ENCODE measurements around the gene SH3GL3.

The SH3GL3 gene

DNA sequence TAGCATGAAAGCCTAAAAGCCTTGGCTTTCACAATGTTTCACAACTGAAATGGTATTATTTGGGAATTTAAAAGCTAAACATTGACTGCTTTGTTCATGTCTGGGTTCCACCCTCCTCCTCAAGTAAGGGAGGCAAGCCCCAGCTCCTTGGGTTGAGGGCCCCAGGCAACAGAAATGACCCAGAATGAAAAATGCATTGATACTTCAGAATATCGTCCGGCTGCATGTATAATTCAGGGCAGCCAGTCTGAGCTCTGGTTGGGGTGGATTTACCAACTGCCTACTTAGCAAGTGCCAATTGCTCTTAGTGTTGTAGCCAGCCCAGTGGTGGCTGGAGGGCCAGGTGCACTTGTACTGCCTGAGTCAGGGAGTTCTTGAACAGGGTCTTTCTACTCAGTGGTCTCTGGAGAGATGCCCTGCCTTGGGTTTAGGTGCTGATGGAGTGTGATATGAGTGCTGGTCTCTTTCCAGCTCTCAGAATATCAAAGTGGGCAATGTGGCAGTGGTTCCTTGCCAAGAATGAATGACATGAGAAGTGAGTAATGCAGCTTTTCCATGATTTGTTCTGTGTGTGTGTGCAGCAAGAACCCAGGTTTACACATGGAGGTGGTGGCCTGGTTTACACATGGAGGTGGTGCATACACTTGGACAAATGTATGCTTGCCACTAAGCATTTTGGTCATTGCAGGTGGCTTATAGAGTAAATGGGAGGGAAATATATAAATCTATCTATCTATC, 165.9 kb downstream of the SH3GL3 start:
- DNase-seq (ENCODE audit: low read depth in 3 of 3), result no peak

DNA sequence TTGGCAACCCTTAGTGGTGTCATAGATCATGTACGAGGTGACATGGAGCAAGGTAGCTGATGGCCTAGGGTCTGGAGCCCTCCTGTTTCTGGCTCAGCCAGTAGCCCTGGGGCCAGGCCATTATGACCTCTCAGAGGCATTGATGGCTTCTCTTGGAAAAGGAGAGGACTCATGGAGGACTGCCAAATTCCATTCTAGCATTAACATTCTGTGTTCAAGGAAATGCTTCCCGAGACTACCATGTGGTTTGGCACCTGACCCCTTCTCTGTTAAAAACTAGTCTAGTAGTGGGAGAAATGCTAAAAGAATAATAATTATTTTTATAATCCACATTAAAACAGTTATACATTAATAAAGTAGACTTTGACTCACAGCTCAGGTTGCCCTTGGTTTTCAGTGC, 166.6 kb downstream of the SH3GL3 start:
- no peak for DNase-seq (ENCODE audit: low read depth in 3 of 3)

DNA sequence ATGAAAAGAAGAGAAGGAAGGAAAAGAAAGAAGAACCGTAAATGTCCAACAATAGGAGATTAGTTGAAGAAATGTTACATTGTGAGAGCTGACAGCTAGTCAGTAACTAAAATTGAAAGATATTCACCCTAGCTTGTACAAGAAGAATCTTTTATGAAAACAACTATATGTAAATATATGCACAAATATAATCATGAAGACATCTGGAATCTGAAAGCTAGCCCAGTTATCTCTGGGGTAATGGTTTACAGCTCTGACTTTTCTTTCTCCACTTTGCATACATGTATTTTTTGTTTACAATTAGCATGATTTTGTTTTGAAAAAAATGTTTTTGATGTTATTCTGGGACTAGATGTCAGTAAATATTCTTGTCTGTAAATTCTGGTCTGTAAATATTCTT, 169.7 kb downstream of the SH3GL3 start:
- DNase-seq (ENCODE audit: low read depth in 3 of 3), result no peak

- no peak for DNase-seq (ENCODE audit: low read depth in 3 of 3)
Observed at GRCh38 chr15:83626171-83626802, 179.1 kb downstream of the SH3GL3 start.

DNA sequence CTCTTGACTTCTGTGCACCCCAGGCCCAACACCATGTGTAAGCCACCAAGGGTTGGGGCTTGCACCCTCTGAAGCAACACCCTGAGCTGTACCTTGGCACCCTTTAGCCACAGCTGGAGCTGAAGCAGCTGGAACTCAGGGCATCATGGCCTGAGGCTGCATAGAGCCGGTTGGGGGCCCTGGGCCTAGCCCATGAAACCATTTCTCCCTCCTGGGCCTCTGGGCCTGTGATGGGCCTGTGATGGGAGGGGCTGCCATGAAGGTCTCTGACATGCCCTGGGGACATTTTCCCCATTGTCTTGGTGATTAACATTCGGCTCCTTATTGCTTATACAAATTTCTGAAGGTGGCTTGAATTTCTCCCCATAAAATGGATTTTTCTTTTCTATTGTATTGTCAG, 184.4 kb downstream of the SH3GL3 start:
- no peak for DNase-seq (ENCODE audit: low read depth in 3 of 3)

- no peak for DNase-seq (ENCODE audit: low read depth in 3 of 3)
Observed at GRCh38 chr15:83643201-83643600, 196.1 kb downstream of the SH3GL3 start.

DNA sequence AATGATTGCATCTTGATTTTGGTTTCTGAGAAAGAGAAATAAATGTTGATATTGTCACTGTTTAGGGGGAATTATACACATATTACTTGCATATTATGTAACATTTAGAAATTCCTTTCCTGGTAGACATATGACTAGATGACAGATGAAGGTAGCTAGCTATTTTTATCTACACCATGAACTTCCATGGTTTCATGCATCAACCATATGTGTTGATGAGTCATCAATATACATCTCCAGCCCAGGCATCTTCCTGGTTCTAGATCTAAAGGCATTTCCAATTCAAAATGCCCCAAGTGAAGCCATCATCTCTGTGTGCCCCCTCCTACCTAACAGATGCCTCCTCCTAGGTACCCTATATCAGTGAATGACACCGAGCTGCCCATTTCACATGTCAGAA, 197.3 kb downstream of the SH3GL3 start:
- DNase-seq (ENCODE audit: low read depth in 3 of 3), result no peak

DNA sequence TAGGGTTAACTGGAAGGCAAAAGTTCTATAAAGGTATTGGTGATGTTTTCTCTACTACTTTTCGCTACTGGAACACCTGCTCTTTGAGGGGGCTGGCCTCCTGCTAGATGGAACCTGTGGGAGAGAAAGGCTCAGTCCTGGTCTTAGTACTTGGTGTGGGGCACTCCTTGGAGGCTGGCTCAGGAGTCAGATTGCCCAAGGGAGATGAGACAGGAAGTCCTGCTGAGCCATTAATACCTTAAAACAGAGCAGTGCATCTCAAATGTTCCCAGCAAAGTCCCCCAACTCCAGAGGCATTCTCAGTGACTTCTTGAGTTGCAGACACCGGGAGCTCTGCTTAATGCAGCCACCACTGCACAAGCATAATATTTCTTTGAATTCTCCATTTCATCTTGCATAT, 203.7 kb downstream of the SH3GL3 start:
- DNase-seq (ENCODE audit: low read depth in 3 of 3), result no peak

- no peak for DNase-seq (ENCODE audit: low read depth in 3 of 3)
Observed at GRCh38 chr15:83651541-83651940, 204.4 kb downstream of the SH3GL3 start.

- DNase-seq (ENCODE audit: low read depth in 3 of 3), result no peak
Observed at GRCh38 chr15:83652626-83653204, 205.6 kb downstream of the SH3GL3 start.

DNA sequence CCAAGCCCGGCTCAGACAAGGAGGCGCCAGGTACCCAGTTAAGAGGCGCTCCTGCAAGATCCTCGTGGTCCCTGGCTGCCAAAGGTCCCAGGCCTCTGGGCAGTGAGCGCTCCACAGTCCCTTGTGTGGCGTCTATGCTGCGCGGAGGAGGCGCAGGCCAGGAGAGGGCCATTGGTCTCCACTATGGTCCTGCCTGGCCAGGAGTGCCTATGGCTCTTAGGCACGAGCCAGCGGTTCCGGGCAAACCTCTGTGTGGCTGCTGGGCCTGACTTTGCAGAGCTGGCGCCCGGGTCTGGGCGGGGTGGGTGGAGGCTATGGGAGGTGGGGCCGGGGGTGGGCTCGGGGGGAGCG, 206.1 kb downstream of the SH3GL3 start:
- DNase-seq (ENCODE audit: low read depth in 3 of 3), result no peak

GRCh38 chr15:83653639-83654378, 206.7 kb downstream of the SH3GL3 start, which contains the start of gene ADAMTSL3:
Gene ADAMTSL3, plus strand, starts transcription at chr15:83654123. Its CDS starts 1,639 bp downstream, at chr15:83655762.
- DNase-seq (ENCODE audit: low read depth in 3 of 3), result no peak

- DNase-seq (ENCODE audit: low read depth in 3 of 3), result no peak
Observed at GRCh38 chr15:83654379-83655236, 207.5 kb downstream of the SH3GL3 start.

GRCh38 chr15:83655237-83655616, 208.1 kb downstream of the SH3GL3 start:
- DNase-seq (ENCODE audit: low read depth in 3 of 3), result no peak

DNA sequence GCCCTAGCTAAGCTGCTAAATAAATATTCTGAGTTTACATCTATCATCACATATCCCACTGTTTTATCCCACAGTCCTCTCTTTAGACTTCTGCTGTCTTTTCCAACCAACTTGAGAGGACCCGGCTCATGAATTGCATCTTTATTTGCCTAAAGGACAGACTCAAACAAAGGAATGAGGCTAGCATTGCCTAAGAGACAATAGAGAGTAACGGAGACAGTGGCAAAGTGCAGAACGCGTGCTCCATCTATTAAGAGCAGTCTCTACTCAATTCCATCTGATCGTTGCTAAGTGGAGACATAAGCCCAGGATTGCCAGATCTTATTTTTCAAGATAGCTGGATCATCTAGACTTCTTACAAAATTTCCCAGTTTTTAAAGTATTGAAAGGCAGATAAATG, 209.1 kb downstream of the SH3GL3 start:
- DNase-seq (ENCODE audit: low read depth in 3 of 3), result no peak

GRCh38 chr15:83656943-83657528, 209.9 kb downstream of the SH3GL3 start:
- DNase-seq (ENCODE audit: low read depth in 3 of 3), result no peak

DNA sequence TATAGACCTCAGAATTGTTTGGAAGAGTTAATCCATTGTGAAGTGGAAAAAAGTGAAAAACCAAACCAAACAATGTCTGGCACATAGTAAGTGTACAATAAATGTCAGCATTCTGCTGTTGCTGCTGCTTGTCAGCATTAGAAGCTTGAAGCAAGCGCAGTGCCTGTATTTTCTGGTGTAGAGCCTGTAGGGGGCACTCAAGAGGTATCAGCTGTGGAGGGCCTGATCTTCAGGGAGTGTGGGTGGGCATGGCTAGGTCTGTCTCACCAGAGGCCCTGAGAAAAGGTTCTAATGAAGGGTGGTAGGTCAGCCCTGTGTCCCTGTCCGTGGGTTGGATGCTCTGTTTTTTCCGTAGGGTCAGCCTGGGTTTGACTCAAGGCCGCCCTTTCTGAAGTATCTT, 210.4 kb downstream of the SH3GL3 start:
- no peak for DNase-seq (ENCODE audit: low read depth in 3 of 3)

GRCh38 chr15:83658430-83659416, 211.6 kb downstream of the SH3GL3 start:
- no peak for DNase-seq (ENCODE audit: low read depth in 3 of 3)

DNA sequence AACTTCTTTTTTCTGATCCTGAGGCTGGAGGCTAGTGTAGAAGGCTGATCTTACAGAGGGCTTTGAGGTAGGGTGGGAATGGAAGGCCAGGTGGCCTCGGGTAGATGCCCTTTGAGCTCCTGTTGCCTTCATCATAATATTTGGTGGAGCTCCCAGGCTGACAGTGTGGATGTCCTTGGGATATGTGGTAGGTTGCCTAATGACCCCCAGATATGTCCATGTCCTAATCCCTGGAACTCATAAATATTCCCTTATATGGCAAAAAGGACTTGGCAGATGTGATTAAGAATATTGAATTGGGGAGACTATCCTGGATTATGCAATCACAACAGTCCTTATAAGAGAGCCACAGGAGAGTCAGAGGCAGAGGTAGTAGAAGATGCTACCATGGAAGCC, 212.3 kb downstream of the SH3GL3 start:
- DNase-seq (ENCODE audit: low read depth in 3 of 3), result no peak

- no peak for DNase-seq (ENCODE audit: low read depth in 3 of 3)
Observed at GRCh38 chr15:83665480-83665879, 218.3 kb downstream of the SH3GL3 start.
